Neural cell (in vitro differentiated cells): ENCODE results near the gene CEBPA. TPM values are rescaled to one million over a fixed set of nuclear protein-coding genes. Genes with fewer than 3 reads are reported as not detected.

Source experiments
- H2AFZ ChIP-seq: fragments of 200-600, 300-800 bp; sonication (generic), shearing (Covaris generic); 2 replicates; pipeline ENCODE4 v1.6.0; 2014; ENCODE audit warnings: low read depth, mild to moderate bottlenecking, antibody characterized with exemption, low read length, moderate library complexity
- H3F3A ChIP-seq: fragments of 200-600 bp; shearing (Covaris generic); 2 replicates; pipeline ENCODE4 v1.6.1; 2016; ENCODE audit warnings: mild to moderate bottlenecking, moderate library complexity, mixed read lengths, antibody characterized with exemption, low read length; ENCODE audit not compliant: insufficient read depth, poor library complexity, severe bottlenecking
- H3K27ac ChIP-seq: fragments of 200-600, 300-800 bp; sonication (generic), shearing (Covaris generic); 2 replicates; pipeline ENCODE4 v1.5.1; 2014; ENCODE audit warnings: mild to moderate bottlenecking, low read length, moderate library complexity
- H3K27me3 ChIP-seq: fragments of 300-800, 200-600 bp; sonication (generic), shearing (Covaris generic); 2 replicates; pipeline ENCODE4 v1.6.0; 2014; ENCODE audit warnings: mild to moderate bottlenecking, low read depth, low read length, moderate library complexity; ENCODE audit not compliant: insufficient read depth
- H3K36me3 ChIP-seq: fragments of 300-800, 200-600 bp; sonication (generic), shearing (Covaris generic); 2 replicates; pipeline ENCODE4 v1.5.1; 2014; ENCODE audit warnings: mild to moderate bottlenecking, antibody characterized with exemption, low read length, moderate library complexity; ENCODE audit not compliant: insufficient read depth
- H3K4me2 ChIP-seq: fragments of 300-800, 200-600 bp; sonication (generic), shearing (Covaris generic); 2 replicates; pipeline ENCODE4 v1.6.0; 2014; ENCODE audit warnings: mild to moderate bottlenecking, low read length
- H3K4me3 ChIP-seq: fragments of 300-800, 200-600 bp; sonication (generic), shearing (Covaris generic); 2 replicates; pipeline ENCODE4 v1.5.1; 2014; ENCODE audit warnings: mild to moderate bottlenecking, low read length, moderate library complexity
- H3K79me2 ChIP-seq: fragments of 200-600 bp; shearing (Covaris generic); replicated peaks from 2 replicates; pipeline ENCODE4 v1.6.0; 2014; ENCODE audit warnings: mild to moderate bottlenecking, low read length, moderate library complexity; ENCODE audit not compliant: insufficient read depth
- H3K9ac ChIP-seq: fragments of 300-800, 200-600 bp; sonication (generic), shearing (Covaris generic); 2 replicates; pipeline ENCODE4 v1.6.1; 2016; ENCODE audit warnings: mild to moderate bottlenecking, low read length, mixed read lengths
- H3K9me2 ChIP-seq: fragments of 200-600 bp; shearing (Covaris generic); 2 replicates; pipeline ENCODE4 v1.6.1; 2016; ENCODE audit warnings: mild to moderate bottlenecking, low read length, mixed read lengths; ENCODE audit not compliant: insufficient read depth
- H3K9me3 ChIP-seq: fragments of 200-600, 300-800 bp; sonication (generic), shearing (Covaris generic); 2 replicates; pipeline ENCODE4 v1.6.1; 2016; ENCODE audit warnings: mild to moderate bottlenecking, mixed run types, low read length, moderate library complexity, mixed read lengths
- H4K20me1 ChIP-seq: fragments of 200-600 bp; shearing (Covaris generic); 2 replicates; pipeline ENCODE4 v1.6.1; 2016; ENCODE audit warnings: mild to moderate bottlenecking, mixed run types; ENCODE audit not compliant: insufficient read depth
- MXI1 ChIP-seq: fragments of 450-650 bp; conservative IDR thresholded peaks from 2 replicates; pipeline ENCODE4 v1.6.1; 2014; ENCODE audit warnings: antibody characterized with exemption, mild to moderate bottlenecking; ENCODE audit not compliant: poor library complexity, severe bottlenecking
- POLR2AphosphoS5 ChIP-seq: IDR thresholded peaks from 2 replicates; pipeline ENCODE4 v1.6.1; 2012
- RAD21 ChIP-seq: fragments of 450-650 bp; conservative IDR thresholded peaks from 2 replicates; pipeline ENCODE4 v1.6.1; 2014; ENCODE audit warnings: antibody characterized with exemption, mild to moderate bottlenecking, moderate library complexity
- REST ChIP-seq: IDR thresholded peaks from 2 replicates; pipeline ENCODE4 v1.6.1; 2012; ENCODE audit warnings: borderline replicate concordance
- TAF1 ChIP-seq: IDR thresholded peaks from 2 replicates; pipeline ENCODE4 v1.6.1; 2012; ENCODE audit warnings: low read depth
- polyA plus RNA-seq: library from polyadenylated mRNA; depleted of rRNA; stranded (reverse); fragments of >200 nt; gene quantifications from 2 replicates; pipeline ENCODE4 v1.2.3, GENCODE V29; 2014
- TF ChIP-seq, protein P1 (sequence below): fragments of 450-650 bp; IDR thresholded peaks from 2 replicates; pipeline ENCODE4 v1.5.1; 2014; ENCODE audit warnings: antibody characterized with exemption, mild to moderate bottlenecking, moderate library complexity; ENCODE audit not compliant: poor library complexity, severe bottlenecking

Gene CEBPA
- polyA plus RNA-seq, 1 donor from 2014 or later: 2.6 TPM

GRCh38 chr19:33306853-33307792 is 4.8 kb upstream of the CEBPA start:
- Histone ChIP-seq H3K79me2 (no peaks in the 10 kb centered on the region), H2AFZ (no peak overlapping the region), H3K9me3 (no peaks in the 10 kb centered on the region), H3K27me3 (peaks cover 20% of the 10 kb centered on the region), H3K36me3 (no peaks in the 10 kb centered on the region), H3K27ac (no peak overlapping the region), H3K4me2 (no peak overlapping the region), H3K9ac (no peak overlapping the region), H3F3A (no peaks in the 10 kb centered on the region), H3K9me2 (no peaks in the 10 kb centered on the region), H4K20me1 (no peaks in the 10 kb centered on the region), H3K4me3 (no peak overlapping the region)
- no peak for TF ChIP-seq RAD21
- TF ChIP-seq POLR2AphosphoS5: no peak
- no peak for TF ChIP-seq REST
- TF ChIP-seq, protein P1, sequence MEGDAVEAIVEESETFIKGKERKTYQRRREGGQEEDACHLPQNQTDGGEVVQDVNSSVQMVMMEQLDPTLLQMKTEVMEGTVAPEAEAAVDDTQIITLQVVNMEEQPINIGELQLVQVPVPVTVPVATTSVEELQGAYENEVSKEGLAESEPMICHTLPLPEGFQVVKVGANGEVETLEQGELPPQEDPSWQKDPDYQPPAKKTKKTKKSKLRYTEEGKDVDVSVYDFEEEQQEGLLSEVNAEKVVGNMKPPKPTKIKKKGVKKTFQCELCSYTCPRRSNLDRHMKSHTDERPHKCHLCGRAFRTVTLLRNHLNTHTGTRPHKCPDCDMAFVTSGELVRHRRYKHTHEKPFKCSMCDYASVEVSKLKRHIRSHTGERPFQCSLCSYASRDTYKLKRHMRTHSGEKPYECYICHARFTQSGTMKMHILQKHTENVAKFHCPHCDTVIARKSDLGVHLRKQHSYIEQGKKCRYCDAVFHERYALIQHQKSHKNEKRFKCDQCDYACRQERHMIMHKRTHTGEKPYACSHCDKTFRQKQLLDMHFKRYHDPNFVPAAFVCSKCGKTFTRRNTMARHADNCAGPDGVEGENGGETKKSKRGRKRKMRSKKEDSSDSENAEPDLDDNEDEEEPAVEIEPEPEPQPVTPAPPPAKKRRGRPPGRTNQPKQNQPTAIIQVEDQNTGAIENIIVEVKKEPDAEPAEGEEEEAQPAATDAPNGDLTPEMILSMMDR: no peak
- TF ChIP-seq MXI1: no peak
- no peak for TF ChIP-seq TAF1

- Histone ChIP-seq H3K27ac (no peak overlapping the region), H3K4me2 (no peak overlapping the region), H3F3A (no peaks in the 10 kb centered on the region), H3K9ac (no peak overlapping the region), H2AFZ (no peak overlapping the region), H3K9me3 (no peaks in the 10 kb centered on the region), H3K79me2 (no peaks in the 10 kb centered on the region), H4K20me1 (no peaks in the 10 kb centered on the region), H3K4me3 (no peak overlapping the region), H3K36me3 (no peaks in the 10 kb centered on the region), H3K9me2 (no peaks in the 10 kb centered on the region), H3K27me3 (peaks cover 23% of the 10 kb centered on the region)
- TF ChIP-seq MXI1 (no peak), REST (no peak)
- TF ChIP-seq, protein P1: no peak
Measured at GRCh38 chr19:33306191-33306590, 3.9 kb upstream of the CEBPA start.
